AG04449 (cell line): ENCODE data around the gene PDE4D.

Source experiments
- CTCF ChIA-PET: fragments of 350-600 bp; formaldehyde crosslinking; extraction: SDS; loops from one replicate; lab custom pipeline; 2021; ENCODE audit warnings: antibody characterized with exemption; lab: Yijun Ruan, JAX
- POLR2A ChIA-PET: fragments of 400-600, 350-600 bp; formaldehyde crosslinking; extraction: SDS; loops from one replicate; lab custom pipeline; 2020; ENCODE audit warnings: antibody characterized with exemption, inconsistent platforms; lab: Yijun Ruan, JAX
- DNase-seq: peaks from one replicate; pipeline ENCODE4 v3.0.0-alpha.2; 2010; ENCODE audit warnings: low read depth, low spot score
- H3K4me3 ChIP-seq: 2 replicates; pipeline ENCODE4 v1.5.1; 2011; ENCODE audit warnings: low read depth, mild to moderate bottlenecking, control low read depth, low read length
- TF ChIP-seq, protein P1 (sequence below): IDR thresholded peaks from one replicate; pipeline ENCODE4 v1.5.1; 2011; ENCODE audit warnings: mild to moderate bottlenecking, moderate library complexity, low read length, control low read depth, inconsistent platforms; ENCODE audit not compliant: insufficient read depth; ENCODE audit errors: missing control alignments

The PDE4D gene

DNA sequence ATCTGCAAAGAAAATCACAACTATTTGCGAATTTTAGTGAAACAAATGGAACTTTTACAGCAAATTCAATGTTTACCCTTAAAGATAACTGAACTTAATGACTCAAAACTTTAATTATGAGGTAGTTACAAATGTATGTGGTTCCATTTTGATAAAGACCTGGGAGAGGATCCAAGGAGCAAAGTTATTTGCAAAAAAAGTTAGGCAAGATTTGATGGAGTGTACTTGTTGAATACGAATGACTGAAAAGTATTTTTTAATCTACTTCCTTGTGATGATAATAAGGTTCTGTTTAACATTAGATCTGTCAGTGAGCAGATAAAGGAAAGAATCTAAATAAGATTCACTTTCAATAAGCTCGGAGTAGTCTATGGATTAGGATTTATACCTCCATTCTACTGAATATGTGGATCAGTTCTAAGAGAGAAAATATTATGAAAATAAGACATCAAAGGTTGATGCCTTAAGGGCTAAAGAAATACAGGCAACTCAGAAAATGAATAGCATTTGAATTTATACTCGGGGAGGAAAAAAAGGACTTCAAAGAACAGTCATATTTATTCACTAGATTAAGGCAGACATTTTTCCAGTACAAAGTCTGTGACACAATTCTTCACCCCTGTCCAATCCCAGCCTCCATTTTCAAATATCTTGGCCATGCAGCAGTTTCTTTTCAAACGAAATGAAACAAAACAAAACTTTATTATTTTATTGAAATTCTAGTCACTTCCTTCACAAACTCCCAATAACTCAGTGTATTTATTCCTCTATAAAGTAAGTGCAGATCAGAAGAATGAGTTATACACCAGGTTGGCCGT is 199.8 kb downstream of the PDE4D start:
- CTCF ChIA-PET: interaction anchor here (2.6 kb wide), 1 partner anchor 20 kb away, joined by 7 read pairs; no protein-coding TSS in a partner anchor
- DNase-seq: no peak
- POLR2A ChIA-PET: no interaction called here
- TF ChIP-seq, protein P1, sequence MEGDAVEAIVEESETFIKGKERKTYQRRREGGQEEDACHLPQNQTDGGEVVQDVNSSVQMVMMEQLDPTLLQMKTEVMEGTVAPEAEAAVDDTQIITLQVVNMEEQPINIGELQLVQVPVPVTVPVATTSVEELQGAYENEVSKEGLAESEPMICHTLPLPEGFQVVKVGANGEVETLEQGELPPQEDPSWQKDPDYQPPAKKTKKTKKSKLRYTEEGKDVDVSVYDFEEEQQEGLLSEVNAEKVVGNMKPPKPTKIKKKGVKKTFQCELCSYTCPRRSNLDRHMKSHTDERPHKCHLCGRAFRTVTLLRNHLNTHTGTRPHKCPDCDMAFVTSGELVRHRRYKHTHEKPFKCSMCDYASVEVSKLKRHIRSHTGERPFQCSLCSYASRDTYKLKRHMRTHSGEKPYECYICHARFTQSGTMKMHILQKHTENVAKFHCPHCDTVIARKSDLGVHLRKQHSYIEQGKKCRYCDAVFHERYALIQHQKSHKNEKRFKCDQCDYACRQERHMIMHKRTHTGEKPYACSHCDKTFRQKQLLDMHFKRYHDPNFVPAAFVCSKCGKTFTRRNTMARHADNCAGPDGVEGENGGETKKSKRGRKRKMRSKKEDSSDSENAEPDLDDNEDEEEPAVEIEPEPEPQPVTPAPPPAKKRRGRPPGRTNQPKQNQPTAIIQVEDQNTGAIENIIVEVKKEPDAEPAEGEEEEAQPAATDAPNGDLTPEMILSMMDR: no peak
- H3K4me3 ChIP-seq: no peak overlapping the region

DNA sequence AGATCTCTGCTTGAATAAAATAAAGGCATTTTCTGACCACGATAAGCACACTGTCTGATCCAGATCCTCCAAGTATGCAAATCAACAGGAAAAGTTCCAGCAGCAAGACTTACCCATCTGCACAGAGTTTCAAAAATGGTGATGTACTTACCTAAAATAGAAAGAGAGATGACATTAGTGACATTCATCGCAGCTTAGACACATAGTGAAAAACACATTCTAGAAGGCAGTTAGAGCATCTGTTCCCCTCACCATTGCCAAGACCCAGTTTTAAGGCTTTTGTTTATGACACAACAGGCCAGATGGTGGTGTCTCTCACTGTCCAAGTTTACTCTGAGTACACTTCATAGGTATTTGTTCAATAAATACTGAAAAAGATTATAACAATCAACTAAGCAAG is 207.7 kb downstream of the PDE4D start:
- no peak overlapping the region for H3K4me3 ChIP-seq
- no peak for DNase-seq
- ChIA-PET POLR2A (no interaction called here), CTCF (interaction anchor here (1.0 to 2.2 kb wide), 2 partner anchors 23 to 115 kb away, joined by 3 to 9 read pairs; no protein-coding TSS in a partner anchor)
- TF ChIP-seq, protein P1: no peak

DNA sequence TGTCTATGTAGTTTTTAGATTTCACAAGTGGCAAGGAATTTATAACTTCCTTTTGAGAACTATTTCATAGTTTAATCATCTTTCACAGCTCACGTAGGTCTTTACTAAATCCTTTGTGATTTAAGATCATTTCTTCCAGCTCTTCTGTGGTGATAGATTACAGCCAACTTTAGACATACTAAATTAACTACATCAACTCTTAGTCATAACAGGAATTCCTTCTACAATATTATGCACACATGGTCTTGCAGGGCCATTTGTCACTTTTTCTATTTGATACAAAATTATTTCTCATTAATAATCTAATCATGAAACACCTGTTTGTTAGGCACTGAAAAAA is 208.4 kb downstream of the PDE4D start:
- TF ChIP-seq, protein P1: no peak
- ChIA-PET POLR2A (no interaction called here), CTCF (interaction anchor here (2.2 kb wide), 1 partner anchor 115 kb away, joined by 9 read pairs; no protein-coding TSS in a partner anchor)
- H3K4me3 ChIP-seq: no peak overlapping the region
- no peak for DNase-seq

DNA sequence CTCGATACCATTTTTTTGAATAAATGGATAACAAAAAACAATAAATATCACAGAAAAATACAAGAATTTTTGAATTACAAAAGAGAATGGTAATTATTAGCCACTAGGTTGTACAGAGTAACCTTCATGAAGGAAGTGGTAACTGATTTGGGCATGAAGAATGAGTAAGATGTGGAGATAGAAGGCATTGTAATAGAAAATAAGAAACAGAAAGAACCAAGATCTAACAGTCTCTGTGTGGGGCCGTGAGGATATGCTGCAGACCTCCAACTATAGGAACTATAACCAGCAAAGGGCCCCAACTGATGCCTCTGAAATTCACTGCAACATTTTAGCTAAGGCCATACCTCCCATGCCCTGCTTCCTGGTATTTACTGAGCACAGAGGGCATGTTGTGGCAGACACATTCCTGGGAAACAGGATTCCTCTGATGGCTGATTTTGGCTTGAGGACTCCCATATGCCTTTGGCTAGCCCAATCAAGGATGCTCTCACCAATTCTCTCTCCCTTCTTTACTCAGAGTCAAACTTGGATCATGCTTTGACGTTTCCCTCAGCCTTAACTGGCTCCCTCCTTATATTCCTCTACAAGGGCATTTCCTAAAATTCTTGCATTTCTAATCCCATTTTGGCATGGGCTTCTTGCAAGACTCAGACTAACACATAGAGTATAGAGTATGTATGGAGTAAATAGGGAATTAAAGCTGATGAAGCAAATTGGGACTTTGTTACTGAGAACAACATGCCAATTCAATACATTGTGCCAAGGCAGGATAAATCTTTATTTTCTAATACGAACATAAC is 208.9 kb downstream of the PDE4D start:
- DNase-seq: no peak
- ChIA-PET POLR2A (no interaction called here), CTCF (interaction anchor here (1.0 to 2.2 kb wide), 2 partner anchors 18 to 116 kb away, joined by 3 to 9 read pairs; no protein-coding TSS in a partner anchor)
- no peak overlapping the region for H3K4me3 ChIP-seq
- TF ChIP-seq, protein P1: no peak

DNA sequence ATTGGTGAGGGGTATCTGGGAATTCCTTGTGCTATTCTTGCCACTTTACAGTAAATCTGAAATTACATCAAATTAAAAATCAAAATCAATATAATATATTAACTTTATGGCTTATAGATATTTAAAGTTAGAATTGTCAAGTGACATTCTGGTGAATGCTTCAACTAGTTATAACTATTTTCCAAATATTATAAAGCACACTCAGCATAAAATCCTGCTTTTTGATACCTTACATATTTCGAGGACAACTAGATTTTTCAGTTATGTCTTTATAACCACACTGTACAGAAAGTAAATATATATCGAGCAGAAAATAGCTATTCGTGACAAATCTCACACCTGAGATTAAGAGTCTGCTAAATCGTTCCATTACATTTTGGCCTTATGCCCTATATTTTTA is 210.2 kb downstream of the PDE4D start:
- CTCF ChIA-PET: interaction anchor here (1.0 kb wide), 1 partner anchor 17 kb away, joined by 3 read pairs; no protein-coding TSS in a partner anchor
- H3K4me3 ChIP-seq: no peak overlapping the region
- POLR2A ChIA-PET: no interaction called here
- no peak for DNase-seq
- TF ChIP-seq, protein P1: no peak

DNA sequence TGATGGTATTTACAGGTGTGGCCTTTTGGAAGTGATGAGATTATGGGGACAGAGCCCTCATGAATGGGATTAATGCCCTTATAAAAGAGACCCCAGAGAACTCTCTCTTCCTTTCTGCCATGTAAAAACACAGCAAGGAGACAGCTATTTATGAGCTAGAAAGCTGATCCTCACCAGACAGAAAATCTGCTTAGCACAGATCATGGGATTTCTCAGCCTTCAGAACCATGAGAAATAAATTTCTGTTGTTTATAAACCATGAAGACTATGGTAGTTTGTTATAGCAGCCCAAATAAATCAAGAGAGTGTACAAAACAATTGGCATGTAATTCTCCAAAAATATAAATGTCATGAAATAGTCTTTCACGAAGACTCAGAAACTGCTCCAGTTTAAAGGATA is 211.0 kb downstream of the PDE4D start:
- H3K4me3 ChIP-seq: no peak overlapping the region
- DNase-seq: no peak
- ChIA-PET POLR2A (no interaction called here), CTCF (interaction anchor here (0.8 to 1.7 kb wide), 2 partner anchors 9 to 177 kb away, joined by 3 to 6 read pairs; no protein-coding TSS in a partner anchor)
- TF ChIP-seq, protein P1: no peak
